ENCODE results near the gene GRM7.

GRM7 gene

GRCh38 chr3:7249493-7250076, 388.7 kb downstream of the GRM7 start:
- no peak for DNase-seq

DNA sequence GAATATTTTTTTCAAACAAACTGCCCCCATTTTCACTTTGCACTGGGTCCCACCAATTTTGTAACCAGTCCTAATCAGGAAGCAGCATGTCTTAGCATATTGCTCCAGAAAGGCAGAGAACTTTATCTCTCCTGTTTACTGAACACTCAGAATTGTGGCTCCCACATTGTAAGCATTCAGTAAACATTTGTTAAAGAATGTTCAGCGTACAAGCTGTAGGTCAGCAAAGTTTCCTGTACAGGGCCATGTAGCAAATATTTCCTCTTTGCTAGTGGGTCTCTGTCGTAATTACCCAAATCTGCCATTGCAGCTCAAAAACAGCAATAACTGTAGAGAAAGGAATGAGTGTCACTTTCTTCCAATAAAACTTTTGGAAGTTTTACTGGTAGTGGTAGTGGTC, 393.3 kb downstream of the GRM7 start:
- DNase-seq = no peak

- DNase-seq = no peak
Measured at GRCh38 chr3:7260975-7261374, 400.1 kb downstream of the GRM7 start.

DNA sequence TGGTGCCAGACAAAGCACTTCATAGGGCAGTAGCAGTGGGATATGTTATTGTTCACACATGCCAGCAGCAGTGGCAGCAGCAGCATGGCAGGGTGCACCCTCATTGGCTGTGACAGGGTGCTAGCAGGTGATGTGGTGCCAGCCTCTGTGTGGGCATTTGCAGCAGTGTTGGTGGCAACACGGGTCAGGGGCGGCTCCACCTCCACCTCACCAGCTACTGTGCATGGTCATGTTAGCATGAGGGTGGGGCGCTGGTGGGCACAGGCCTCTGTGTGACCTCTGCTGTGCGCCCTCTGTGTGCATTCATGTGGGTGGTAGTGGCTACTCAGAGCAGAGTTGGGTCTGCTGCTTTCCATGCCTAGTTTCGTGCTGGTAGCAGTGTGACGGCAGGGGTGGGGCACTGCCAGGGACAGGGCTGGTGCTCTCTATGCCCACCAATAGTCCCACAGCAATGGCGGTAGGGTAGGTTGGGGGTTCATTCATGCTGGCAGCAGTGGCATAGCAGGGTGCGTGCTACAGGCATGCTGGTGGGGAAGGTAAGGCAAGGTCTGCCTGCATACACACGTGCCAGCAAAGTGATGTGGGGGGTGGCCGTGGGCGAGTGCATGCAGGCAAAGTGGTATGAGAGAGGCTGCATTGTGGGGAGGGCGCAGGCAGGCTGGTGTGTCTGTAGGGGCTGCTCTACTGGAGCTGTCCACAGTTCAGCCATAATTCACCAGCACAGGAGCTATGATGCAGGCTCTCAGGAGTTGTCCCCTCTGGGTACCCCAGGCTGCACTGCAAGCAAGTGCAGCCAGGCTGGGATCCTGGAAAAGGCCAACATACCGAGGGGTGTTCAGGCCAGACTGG, 402.7 kb downstream of the GRM7 start:
- DNase-seq = no peak

DNA sequence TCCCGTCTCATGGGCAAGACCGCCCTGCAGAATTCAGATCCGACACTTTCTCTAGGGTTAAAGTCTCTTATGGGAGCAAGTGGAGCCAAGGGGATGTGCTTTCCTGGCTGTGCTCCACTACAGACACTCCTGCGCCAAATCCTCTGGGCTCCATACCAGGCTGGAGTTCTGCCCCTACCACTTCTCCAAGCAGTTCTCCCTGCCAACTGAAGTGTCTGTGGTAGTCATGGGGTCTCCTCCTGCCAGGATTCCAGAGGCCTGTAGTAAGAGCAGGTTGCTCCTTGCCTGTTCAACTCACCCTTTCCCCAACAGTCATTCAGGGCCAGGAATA, 403.2 kb downstream of the GRM7 start:
- DNase-seq = no peak

DNA sequence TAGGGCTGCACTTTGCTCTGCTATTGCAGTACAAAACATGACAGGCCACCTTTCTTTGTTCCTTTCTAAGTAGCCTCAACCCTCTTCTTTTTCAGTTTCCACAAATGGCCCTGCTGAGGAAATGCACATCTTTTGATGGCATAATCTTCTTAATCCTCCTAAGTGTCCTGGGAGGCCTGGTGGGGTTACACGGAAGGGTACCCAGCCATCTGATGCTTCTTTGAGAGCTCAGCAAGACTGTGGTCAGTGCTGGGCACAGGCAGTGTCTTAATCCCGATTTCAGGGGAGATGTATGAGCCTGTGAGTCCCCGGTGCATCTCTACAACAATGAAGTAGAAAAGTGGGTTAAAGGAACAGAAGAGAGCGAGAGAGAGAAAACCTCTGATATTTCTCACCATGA, 404.8 kb downstream of the GRM7 start:
- DNase-seq = no peak

DNA sequence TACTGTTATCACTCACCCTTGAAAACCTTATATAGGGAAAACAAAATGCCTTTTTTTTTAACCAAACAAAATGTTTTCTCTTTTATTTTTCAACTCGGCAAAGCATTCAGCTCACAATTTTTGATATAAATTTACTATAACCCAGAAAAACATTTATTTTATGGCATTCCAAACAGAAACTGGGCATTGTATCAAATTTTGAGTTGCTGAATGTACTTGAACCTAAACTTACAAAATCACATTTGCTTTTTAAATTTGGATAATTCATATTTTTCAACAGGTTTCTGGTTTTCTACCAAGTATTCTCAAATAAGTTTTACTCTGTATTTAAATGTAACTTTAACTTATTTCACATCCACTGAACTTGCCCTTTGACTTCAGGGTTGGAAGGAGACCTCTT, 405.6 kb downstream of the GRM7 start:
- no peak for DNase-seq

DNA sequence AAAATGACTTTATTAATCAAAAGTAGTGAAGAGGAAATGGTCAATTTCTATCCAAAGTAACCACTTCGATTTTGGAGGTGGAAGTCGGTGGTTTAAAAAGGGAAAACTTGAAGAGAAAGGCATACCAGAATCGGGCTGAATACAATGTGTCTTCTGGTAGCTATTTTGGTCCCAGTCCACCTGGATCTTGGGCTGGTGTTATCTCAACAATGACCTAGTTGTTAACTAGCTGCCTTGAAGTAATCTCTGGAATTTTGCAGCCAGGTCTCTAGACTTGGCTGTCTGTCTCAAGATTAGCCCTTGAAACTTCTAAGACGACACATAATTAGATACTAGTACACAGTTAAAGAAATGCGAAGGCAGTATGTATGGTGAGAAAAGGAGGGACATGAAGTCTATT, 409.8 kb downstream of the GRM7 start:
- DNase-seq = no peak

DNA sequence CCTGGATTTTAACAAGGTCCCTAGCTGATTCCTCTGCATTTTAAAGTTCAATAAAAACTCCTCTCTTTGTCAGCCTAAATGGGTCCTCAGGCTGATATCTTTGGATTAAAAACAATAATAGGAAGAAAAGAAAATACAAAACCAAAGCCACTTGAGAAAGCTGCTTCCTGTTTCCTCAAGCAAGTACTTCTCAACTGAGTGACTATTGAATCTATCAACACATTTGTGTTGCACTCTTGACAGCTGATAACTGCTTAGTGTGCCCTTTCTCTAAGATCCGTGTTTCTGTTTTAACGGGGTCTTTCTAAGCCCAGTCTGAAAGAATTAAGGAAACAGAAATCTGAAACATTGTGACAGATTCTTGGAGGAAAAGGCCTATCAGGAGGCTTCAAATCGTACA, 410.7 kb downstream of the GRM7 start:
- DNase-seq = peak; percentile 6

GRCh38 chr3:7272203-7272602, 411.3 kb downstream of the GRM7 start:
- DNase-seq = no peak

DNA sequence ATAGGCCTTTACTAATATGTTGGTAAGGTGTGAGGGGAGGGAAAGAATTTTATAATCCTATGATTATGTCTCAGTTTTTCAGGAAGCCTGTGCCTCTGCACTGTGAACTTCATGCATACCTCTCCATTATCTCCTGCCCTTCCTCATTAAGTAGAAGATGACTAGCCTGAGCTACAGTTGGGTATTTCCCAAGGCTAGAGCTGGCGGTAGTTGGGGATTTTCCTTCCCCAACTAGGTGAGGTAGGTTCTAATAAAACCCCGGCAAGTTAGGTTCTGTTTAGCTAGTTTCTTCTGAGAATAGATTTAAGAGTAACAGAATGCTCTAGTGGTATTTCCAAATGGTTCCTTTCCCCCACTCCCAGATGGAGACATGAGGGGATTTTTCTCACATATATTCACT, 414.5 kb downstream of the GRM7 start:
- no peak for DNase-seq

- DNase-seq = no peak
Measured at GRCh38 chr3:7280318-7280717, 419.4 kb downstream of the GRM7 start.

- DNase-seq = no peak
Measured at GRCh38 chr3:7282988-7283387, 422.1 kb downstream of the GRM7 start.

DNA sequence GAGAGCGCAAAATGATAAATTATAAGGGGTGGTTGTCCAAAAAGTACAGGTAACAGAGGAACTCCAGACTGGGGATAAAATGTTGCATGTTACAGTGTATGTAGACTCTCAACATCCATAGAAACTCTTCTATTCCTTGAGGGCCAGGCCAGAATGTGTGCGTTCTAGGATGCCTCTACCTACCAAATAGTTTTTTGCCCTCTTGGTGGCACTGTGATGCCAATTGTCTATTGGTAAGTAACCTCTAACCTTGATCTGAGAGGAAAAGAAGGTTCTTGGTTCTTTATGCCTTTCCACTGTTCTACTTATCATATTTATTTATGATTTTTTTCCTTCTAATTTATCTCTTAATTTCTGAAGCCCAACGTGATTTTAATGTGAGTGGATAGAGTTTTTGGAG, 424.6 kb downstream of the GRM7 start:
- DNase-seq = no peak

GRCh38 chr3:7288133-7288532, 427.2 kb downstream of the GRM7 start:
- DNase-seq = no peak

DNA sequence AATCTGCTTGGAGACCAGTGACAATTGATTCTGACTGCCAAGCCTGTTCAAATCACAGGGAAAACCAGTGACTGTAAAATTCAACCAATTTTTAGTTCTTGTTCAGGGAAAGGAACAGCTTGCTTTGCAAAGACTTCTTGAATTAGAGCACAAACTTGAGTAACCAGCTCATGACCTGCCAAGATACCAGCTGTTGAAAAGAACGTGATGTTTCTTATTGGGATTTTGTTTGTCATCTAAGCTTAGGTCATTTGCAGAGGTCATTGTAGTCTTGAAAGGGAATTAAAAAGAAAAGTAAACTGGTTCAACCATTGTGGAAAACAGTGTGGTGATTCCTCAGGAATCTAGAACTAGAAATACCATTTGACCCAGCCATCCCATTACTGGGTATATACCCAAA, 428.2 kb downstream of the GRM7 start:
- no peak for DNase-seq

DNA sequence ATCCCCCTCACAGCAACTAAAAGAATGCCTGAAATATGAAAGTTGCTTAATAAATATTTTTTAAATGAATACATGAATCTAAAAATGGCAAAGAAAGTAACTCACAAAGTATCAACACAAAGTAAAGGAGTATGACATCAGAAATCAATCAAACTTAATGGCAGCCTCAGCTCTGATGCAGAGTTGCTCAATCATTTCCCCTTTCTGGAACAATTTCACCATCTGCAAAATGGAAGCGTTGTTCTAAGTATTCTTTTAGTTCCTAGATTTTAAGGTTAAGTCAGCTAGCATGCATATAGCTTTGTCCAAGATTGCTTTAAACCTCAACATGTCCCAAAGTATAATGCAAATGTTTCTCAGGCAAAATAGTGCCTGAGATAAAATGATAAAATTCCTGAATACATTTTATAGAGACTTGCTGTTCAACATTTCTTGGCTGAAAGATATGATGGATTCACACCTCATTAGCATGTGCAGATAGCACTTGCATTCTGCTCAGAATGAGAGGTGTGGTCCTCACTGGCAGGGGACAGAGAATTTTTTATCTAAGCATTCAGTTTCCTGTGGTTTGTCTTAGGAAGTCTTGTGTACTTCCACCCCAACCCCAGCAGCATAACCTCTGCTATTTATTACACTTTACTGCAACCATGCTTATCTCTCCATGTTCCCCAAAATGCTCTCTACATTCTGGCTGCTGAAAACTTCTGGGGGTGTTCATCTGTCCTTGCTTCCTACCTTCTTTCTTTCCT, 429.3 kb downstream of the GRM7 start:
- DNase-seq = no peak

GRCh38 chr3:7292362-7292761, 431.4 kb downstream of the GRM7 start:
- no peak for DNase-seq

DNA sequence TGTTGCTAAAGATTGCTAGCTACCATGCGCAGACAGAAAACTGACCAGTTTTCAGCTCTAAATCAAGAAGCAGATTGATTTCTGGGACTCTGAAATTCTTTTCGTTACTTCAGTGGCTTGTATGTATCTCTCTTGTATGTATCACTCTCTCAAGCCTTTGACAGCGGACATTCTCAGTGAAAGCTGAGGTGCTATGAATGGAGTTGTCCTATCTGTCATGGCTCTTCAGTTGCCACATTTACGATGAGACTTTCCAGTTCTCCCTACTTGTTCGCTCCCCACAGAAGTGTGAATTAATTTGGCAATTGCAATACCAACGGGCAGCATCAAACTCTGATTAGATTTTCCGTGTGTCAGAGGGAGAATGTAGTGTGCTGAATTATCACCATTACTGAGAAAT, 432.4 kb downstream of the GRM7 start:
- DNase-seq = no peak

- DNase-seq = no peak
Measured at GRCh38 chr3:7305561-7305960, 444.6 kb downstream of the GRM7 start.

DNA sequence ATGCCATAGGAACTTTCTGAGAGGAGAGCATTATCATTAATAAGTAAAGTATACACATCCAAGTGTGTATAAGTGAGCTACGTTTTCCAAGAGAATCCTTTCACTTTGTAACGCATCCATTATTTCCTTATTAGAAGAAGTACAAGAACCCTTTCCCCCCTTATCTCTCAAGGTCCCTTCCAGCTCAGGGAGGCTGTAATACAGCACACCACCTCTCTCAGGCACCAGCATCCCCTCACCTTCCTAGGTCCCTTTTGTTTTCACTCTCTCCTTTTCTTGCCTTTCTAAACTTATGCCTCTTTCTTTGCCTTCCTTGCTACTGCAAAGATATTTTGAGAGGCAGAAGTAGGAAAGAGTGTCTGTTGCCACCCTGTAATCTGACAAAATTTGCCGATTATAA, 446.0 kb downstream of the GRM7 start:
- DNase-seq = no peak

- DNase-seq = no peak
Measured at GRCh38 chr3:7307410-7307809, 446.5 kb downstream of the GRM7 start.

DNA sequence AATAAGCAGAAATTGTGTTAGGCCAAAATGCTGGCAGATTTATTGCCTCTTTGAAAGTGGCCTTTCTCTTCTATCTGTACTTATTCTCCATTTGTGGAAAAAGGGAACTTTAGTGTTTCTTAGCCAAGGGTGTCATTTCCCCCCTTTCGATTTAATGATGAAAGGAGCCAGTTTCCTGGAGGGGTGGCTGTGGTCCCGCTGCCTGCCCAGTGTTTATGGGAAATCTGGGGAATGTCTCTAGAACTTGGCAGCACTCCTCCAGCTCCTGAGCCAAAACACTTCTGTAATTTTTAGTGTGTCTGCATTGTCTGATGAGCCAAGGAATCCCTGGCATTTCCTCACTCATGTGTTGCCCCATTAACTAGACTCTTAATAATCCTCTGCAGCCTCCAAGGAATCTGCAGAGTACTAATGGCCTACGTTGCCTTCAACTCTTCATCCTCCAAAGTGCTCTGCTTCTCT, 448.8 kb downstream of the GRM7 start:
- DNase-seq = no peak

DNA sequence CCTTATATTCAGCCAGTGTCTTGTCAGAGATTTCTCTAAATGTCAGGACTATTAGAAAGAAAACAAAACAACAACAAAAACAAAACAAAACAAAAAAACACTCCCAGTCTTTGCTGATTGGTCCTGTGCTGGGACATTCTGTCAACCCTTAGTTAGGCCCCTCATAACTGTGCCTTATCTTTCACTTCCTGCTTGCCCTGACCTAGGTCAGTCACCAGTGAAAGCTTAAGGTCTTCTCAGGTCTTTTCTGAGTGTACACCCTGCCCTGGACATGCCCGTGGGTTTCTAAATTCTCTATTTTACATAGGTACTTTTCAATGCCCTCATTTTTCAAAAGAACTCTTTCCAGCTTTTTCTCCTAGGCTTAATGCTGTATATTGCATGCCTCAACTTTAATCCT, 454.1 kb downstream of the GRM7 start:
- no peak for DNase-seq

All from NCI-H510A treated with DMSO at 0.1 percent for 48 hours (cell line).